ENCODE data around the gene ISL2. TPM values are rescaled to one million over a fixed set of nuclear protein-coding genes. Genes with fewer than 3 reads are reported as not detected.
"Not testable (repeated sequence)": the region's sequence is repeated elsewhere in the genome, so short reads cannot be mapped to it uniquely, and the experiment has no call there.

ISL2 gene
- polyA plus RNA-seq, 6 donors from 2014 or later, result not detected

GRCh38 chr15:76312540-76313174 is 23.9 kb upstream of the ISL2 start:
- peaks cover 11 to 28% (median 16%) of the 10 kb centered on the region in 3 donors for H3K4me1 Mint-ChIP-seq
- H3K27me3 Mint-ChIP-seq, result peaks cover 0 to 5% (median 0%) of the 10 kb centered on the region in 3 donors
- H3K4me3 Mint-ChIP-seq, result peak overlapping the region; percentile 72 to 93 (median 88)
- ATAC-seq (ENCODE audit: low read depth in 2 of 2) (no peak), DNase-seq (no peak)
- H3K9me3 Mint-ChIP-seq, result no peaks in the 10 kb centered on the region
- peak overlapping the region in 4 of 6 donors; percentile 16 to 93 (median 66) for H3K27ac Mint-ChIP-seq
- no peaks in the 10 kb centered on the region for H3K36me3 Mint-ChIP-seq

DNA sequence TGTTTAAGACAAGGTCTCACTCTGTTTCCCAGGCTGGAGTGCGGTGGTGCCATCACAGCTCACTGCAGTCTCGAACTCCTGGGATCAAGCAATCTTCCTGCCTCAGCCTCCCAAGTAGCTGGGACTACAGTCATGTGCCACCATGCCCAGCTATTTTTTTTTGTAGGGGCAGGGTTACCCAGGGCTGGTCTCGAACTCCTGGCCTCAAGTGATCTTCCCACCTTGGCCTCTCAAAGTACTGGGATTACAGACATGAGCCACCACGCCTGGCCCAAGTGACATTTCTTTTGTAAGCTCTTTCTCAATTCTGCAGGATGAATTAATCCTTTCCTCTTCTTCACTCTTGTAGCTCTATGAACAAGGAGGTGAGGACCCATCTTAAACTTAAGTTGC is 23.4 kb upstream of the ISL2 start:
- H3K27me3 Mint-ChIP-seq; H3K36me3 Mint-ChIP-seq; H3K9me3 Mint-ChIP-seq; H3K27ac Mint-ChIP-seq; ATAC-seq (ENCODE audit: low read depth in 2 of 2); DNase-seq: not testable (repeated sequence)
- Mint-ChIP-seq H3K4me1 (peaks cover 11 to 28% (median 16%) of the 10 kb centered on the region in 3 donors), H3K4me3 (peak overlapping the region; percentile 12 to 91 (median 79))

DNA sequence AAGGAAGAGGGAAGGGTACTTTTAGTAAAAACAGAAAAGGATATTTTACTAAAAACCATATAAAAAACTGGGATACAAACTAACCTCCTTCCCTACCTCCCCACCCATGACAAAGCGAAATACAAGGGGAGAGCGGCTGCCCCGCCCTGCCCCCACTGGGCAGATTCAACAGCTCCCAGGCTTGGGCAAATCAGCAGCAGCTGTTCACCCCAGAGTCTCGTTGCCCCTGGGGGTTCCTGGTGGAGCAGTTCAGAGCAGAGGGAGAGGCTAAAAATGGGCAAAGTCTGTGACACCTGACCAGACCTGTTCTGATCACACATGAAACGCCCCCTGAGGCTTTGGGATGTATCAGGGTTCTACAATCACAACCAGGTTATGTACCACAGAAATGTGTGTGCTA is 22.8 kb upstream of the ISL2 start:
- Mint-ChIP-seq H3K9me3 (no peaks in the 10 kb centered on the region), H3K4me3 (peak overlapping the region in 3 of 8 donors; percentile 7 to 88 (median 12)), H3K4me1 (peaks cover 10 to 28% (median 16%) of the 10 kb centered on the region in 3 donors), H3K27ac (no peak overlapping the region), H3K27me3 (peaks cover 0 to 5% (median 5%) of the 10 kb centered on the region in 3 donors), H3K36me3 (no peaks in the 10 kb centered on the region)
- DNase-seq (no peak), ATAC-seq (ENCODE audit: low read depth in 2 of 2) (no peak)

- Mint-ChIP-seq H3K27ac (no peak overlapping the region), H3K4me3 (no peak overlapping the region), H3K27me3 (peaks cover 16 to 50% (median 25%) of the 10 kb centered on the region in 3 donors), H3K36me3 (no peaks in the 10 kb centered on the region), H3K4me1 (no peaks in the 10 kb centered on the region), H3K9me3 (no peaks in the 10 kb centered on the region)
- DNase-seq (no peak), ATAC-seq (ENCODE audit: low read depth in 2 of 2) (no peak)
Observed at GRCh38 chr15:76320012-76320411, 16.6 kb upstream of the ISL2 start.

DNA sequence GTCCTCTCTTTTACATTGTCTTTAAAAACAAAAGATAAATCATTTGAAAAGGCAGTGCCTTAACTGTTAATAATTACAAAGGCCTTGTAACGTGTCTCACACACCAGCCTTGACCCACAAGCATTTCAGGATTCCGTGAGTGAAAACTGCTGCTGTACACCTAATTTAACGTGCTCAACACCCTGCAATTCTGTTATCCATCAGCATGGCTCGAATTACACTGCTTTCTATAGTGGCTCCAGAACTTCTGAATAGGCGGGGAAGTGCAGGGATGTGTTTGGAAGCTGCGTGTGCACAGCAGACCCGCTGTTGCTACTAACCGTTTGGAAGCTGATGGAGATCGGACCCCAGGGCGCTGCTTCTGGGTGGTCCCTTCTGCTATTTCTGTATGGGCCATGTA is 15.4 kb upstream of the ISL2 start:
- Mint-ChIP-seq H3K4me1 (no peaks in the 10 kb centered on the region), H3K4me3 (no peak overlapping the region), H3K9me3 (no peaks in the 10 kb centered on the region), H3K27me3 (peaks cover 15 to 50% (median 25%) of the 10 kb centered on the region in 3 donors), H3K27ac (no peak overlapping the region), H3K36me3 (no peaks in the 10 kb centered on the region)
- no peak for ATAC-seq (ENCODE audit: low read depth in 2 of 2)
- DNase-seq, result no peak

GRCh38 chr15:76321602-76322001 is 15.0 kb upstream of the ISL2 start:
- ATAC-seq (ENCODE audit: low read depth in 2 of 2) (no peak), DNase-seq (no peak)
- Mint-ChIP-seq H3K27ac (no peak overlapping the region), H3K4me3 (no peak overlapping the region), H3K27me3 (peaks cover 17 to 50% (median 25%) of the 10 kb centered on the region in 3 donors), H3K4me1 (no peaks in the 10 kb centered on the region), H3K36me3 (no peaks in the 10 kb centered on the region), H3K9me3 (no peaks in the 10 kb centered on the region)

GRCh38 chr15:76324066-76324465 is 12.5 kb upstream of the ISL2 start:
- H3K4me1 Mint-ChIP-seq, result no peaks in the 10 kb centered on the region
- no peak for ATAC-seq (ENCODE audit: low read depth in 2 of 2)
- no peak overlapping the region for H3K27ac Mint-ChIP-seq
- peaks cover 0 to 4% of the 10 kb centered on the region in 2 donors for H3K36me3 Mint-ChIP-seq
- H3K9me3 Mint-ChIP-seq, result no peaks in the 10 kb centered on the region
- no peak overlapping the region for H3K4me3 Mint-ChIP-seq
- DNase-seq, result no peak
- peaks cover 32 to 55% (median 41%) of the 10 kb centered on the region in 3 donors for H3K27me3 Mint-ChIP-seq

DNA sequence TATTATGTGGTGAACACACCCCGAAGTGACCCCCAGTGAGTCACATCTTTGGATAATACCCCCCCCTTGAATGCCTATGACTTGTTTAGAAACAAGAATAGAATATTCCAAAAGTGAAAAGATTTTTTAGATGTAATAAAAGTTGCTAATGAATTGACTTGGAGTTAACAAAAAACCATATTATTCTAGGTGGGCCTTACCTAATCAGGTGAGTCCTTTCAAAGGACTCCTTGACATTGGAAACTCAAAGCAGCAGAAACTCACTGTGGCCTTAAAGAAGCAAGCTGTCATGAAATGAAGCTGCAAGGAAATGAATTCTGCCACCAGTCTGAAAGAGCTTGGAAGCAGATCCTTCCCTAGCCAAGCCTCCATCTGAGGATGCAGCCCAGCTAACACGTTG is 10.9 kb upstream of the ISL2 start:
- no peaks in the 10 kb centered on the region for H3K4me1 Mint-ChIP-seq
- DNase-seq, result no peak
- H3K36me3 Mint-ChIP-seq, result peaks cover 0 to 4% of the 10 kb centered on the region in 2 donors

DNA sequence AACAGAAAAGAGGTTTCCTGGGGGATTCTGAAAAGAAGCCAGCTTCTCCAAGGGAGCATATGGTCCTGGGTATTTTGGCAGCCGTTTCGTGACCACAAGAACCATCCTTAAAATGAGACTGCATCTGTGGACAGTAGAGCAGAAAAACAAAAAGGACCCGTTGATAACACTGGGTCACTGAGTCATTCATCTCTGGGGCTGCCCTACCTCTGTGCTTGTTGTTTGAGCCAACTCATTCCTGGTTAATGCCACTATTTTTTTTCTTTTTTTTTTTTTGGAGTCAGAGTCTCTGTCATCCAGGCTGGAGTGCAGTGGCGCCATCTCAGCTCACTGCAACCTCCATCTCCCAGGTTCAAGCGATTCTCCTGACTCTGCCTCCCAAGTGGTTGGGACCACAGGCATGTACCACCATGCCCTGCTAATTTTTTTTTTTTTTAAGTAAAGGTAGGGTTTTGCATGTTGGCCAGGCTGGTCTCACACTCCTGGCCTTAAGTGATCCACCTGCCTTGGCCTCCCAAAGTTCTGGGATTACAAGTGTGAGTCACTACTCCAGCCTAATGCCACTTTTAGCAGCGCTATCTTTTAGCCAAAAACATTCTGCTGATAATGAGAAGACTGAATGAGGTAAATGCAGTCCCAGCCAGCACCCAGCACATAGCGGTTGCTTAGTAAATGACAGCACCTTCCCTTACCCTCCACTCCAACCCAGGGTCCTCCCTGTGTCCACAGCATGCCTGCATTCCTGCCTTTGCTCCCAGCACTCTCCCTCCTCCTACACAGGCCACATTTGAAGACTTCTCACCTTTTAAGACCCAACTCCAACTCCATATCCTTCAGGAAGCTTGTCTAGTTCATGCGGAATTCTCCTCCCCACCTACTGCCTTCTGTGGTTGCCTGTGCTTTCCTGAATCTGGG is 9.1 kb upstream of the ISL2 start:
- ATAC-seq (ENCODE audit: low read depth in 2 of 2) (no peak), DNase-seq (no peak)
- H3K27ac Mint-ChIP-seq, result peak overlapping the region in 2 of 6 donors; percentile 2 to 91
- no peaks in the 10 kb centered on the region for H3K4me1 Mint-ChIP-seq
- H3K9me3 Mint-ChIP-seq, result no peaks in the 10 kb centered on the region
- H3K27me3 Mint-ChIP-seq, result peaks cover 40 to 48% (median 45%) of the 10 kb centered on the region in 3 donors
- peak overlapping the region in 1 of 8 donors; percentile 58 for H3K4me3 Mint-ChIP-seq
- peaks cover 0 to 4% of the 10 kb centered on the region in 2 donors for H3K36me3 Mint-ChIP-seq

More for the DNA sequence above, 10.9 kb upstream of the ISL2 start:
- no peaks in the 10 kb centered on the region for H3K9me3 Mint-ChIP-seq
- ATAC-seq (ENCODE audit: low read depth in 2 of 2), result no peak
- peaks cover 46 to 53% (median 46%) of the 10 kb centered on the region in 3 donors for H3K27me3 Mint-ChIP-seq
- no peak overlapping the region for H3K4me3 Mint-ChIP-seq
- H3K27ac Mint-ChIP-seq, result no peak overlapping the region

DNA sequence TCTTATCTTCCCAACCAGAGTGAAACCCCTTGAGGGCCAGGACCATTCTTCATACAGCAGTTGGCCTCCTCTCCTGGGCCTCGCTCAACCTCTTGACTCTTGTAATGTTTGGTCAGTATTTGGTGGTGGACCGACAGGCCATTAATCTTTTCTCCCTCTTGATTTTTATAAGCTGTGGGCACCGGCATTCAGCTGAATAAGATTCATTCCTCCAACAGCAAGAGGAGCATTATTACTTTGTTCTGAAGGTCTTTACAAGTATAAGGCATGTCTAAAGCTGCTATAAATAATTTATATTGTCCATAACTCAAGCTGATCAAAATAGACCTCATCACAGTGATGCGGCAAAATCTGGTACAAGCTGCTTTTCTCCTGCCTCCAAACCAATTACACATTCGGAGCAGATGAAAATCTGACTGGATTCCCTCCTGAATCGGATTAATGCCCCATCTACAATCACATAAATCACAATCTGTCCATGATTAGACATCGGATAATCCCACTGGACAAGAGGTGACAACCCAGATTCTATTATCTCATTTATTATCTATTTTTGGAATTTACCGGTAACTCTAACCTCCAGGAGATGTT is 8.4 kb upstream of the ISL2 start:
- Mint-ChIP-seq H3K36me3 (peaks cover 0 to 4% of the 10 kb centered on the region in 2 donors), H3K4me3 (peak overlapping the region in 1 of 8 donors; percentile 58), H3K4me1 (no peaks in the 10 kb centered on the region), H3K9me3 (no peaks in the 10 kb centered on the region), H3K27ac (peak overlapping the region in 2 of 6 donors; percentile 2 to 91), H3K27me3 (peaks cover 41 to 55% (median 45%) of the 10 kb centered on the region in 3 donors)
- no peak for DNase-seq
- no peak for ATAC-seq (ENCODE audit: low read depth in 2 of 2)

DNA sequence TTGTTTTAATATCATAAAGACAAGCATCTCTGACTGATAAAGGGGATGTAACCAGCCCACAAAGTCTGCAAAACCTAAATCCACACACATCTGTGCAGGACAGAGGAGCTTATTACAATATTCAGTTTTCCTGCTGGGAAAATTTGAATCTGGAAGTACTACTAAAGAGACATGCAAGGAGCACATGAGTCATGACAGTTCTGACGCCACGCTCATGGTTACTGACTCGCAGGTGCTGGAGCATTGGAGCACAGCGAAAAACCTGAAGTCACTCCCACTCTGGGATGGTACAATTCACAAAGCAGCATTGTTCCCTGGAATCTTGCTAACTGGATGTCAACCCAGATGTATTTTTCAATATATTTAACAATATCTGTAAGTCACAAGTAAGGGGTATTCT is 7.6 kb upstream of the ISL2 start:
- Mint-ChIP-seq H3K27me3 (peaks cover 47 to 58% (median 49%) of the 10 kb centered on the region in 3 donors), H3K4me1 (peaks cover under 1 to 2% (median 1%) of the 10 kb centered on the region in 3 donors), H3K9me3 (peaks cover 0 to 2% (median 0%) of the 10 kb centered on the region in 7 donors), H3K36me3 (peaks cover 0 to 4% of the 10 kb centered on the region in 2 donors), H3K4me3 (no peak overlapping the region), H3K27ac (no peak overlapping the region)
- DNase-seq (no peak), ATAC-seq (ENCODE audit: low read depth in 2 of 2) (no peak)

GRCh38 chr15:76330080-76330680 is 6.4 kb upstream of the ISL2 start:
- ATAC-seq (ENCODE audit: low read depth in 2 of 2) (no peak), DNase-seq (no peak)
- peak overlapping the region in 1 of 6 donors; percentile 73 for H3K27ac Mint-ChIP-seq
- peaks cover 0 to 10% (median under 1%) of the 10 kb centered on the region in 7 donors for H3K9me3 Mint-ChIP-seq
- peaks cover 4 to 13% (median 9%) of the 10 kb centered on the region in 3 donors for H3K4me1 Mint-ChIP-seq
- no peak overlapping the region for H3K4me3 Mint-ChIP-seq
- H3K27me3 Mint-ChIP-seq, result peaks cover 59 to 62% (median 59%) of the 10 kb centered on the region in 3 donors
- H3K36me3 Mint-ChIP-seq, result peaks cover 0 to 4% of the 10 kb centered on the region in 2 donors

- peaks cover 20 to 36% (median 31%) of the 10 kb centered on the region in 3 donors for H3K4me1 Mint-ChIP-seq
- H3K27ac Mint-ChIP-seq, result no peak overlapping the region
- peaks cover 76 to 81% (median 80%) of the 10 kb centered on the region in 3 donors for H3K27me3 Mint-ChIP-seq
- H3K36me3 Mint-ChIP-seq, result peaks cover 3 to 7% of the 10 kb centered on the region in 2 donors
- no peak overlapping the region for H3K4me3 Mint-ChIP-seq
- ATAC-seq (ENCODE audit: low read depth in 2 of 2) (no peak), DNase-seq (no peak)
- peaks cover 0 to 24% (median 10%) of the 10 kb centered on the region in 7 donors for H3K9me3 Mint-ChIP-seq
Observed at GRCh38 chr15:76332796-76333195, 3.8 kb upstream of the ISL2 start.

Data from naive B cell (primary cell).